GM18870 (cell line): ENCODE measurements around the gene KDM4F.
A peak's percentile ranks its signal among the peaks of the same experiment; 100 is the strongest.

Experiments used
- ATAC-seq: cut with Tn5 transposase; IDR thresholded peaks from one replicate; pipeline ENCODE4 v1.9.1; 2021; ENCODE audit warnings: moderate library complexity; ENCODE audit not compliant: unreplicated experiment

Gene KDM4F

GRCh38 chr11:95089620-95090542 is 40.7 kb downstream of the KDM4F start, which contains the start of gene ENDOD1:
ENDOD1 (plus strand) TSS chr11:95089846; CDS start chr11:95089928, 82 bp downstream.
- peak; percentile 66 for ATAC-seq

GRCh38 chr11:95091663-95092180 is 42.5 kb downstream of the KDM4F start:
- ATAC-seq, result no peak

- no peak for ATAC-seq
Observed at GRCh38 chr11:95092549-95093324, 43.5 kb downstream of the KDM4F start.

GRCh38 chr11:95093548-95093947 is 44.3 kb downstream of the KDM4F start:
- no peak for ATAC-seq

- peak; percentile 92 for ATAC-seq
Observed at GRCh38 chr11:95095858-95096587, 46.8 kb downstream of the KDM4F start.

- no peak for ATAC-seq
Observed at GRCh38 chr11:95097209-95097608, 48.0 kb downstream of the KDM4F start.

- no peak for ATAC-seq
Observed at GRCh38 chr11:95098826-95099225, 49.6 kb downstream of the KDM4F start.

DNA sequence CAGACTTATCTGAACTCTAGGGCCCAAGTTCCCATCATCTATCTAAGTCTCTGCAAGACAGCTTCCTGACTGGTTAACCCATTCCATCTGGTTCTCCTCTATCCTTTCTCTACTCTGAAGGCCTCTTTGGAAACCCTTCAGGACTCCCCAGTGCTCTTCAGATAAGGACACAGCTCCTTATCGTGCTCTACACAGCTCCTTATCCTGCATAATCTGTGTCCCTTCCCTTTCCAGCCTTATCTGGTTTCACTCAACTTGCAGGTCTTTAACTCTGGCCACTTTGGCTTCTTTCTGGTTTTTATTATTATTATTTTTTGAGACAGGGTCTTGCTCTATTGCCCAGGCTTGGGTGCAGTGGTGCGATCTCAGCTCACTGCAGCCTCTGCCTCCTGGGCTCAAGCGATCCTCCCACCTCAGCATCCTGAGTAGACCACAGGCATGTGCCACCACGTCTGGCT is 51.0 kb downstream of the KDM4F start:
- no peak for ATAC-seq
